NB4 (cell line): ENCODE measurements around the gene IPPK.

Source experiments
- MYC ChIP-seq: IDR thresholded peaks from 2 replicates; pipeline ENCODE4 v1.6.1; 2011; ENCODE audit warnings: low read depth, low read length
- POLR2A ChIP-seq: IDR thresholded peaks from 2 replicates; pipeline ENCODE4 v1.6.1; 2011; ENCODE audit warnings: mild to moderate bottlenecking; ENCODE audit not compliant: insufficient read length; ENCODE audit errors: extremely low read depth
- TF ChIP-seq, protein P1 (sequence below): IDR thresholded peaks from one replicate; pipeline ENCODE4 v1.5.1; 2012; ENCODE audit warnings: low read depth, low read length
- TF ChIP-seq, protein P2 (sequence below): IDR thresholded peaks from 2 replicates; pipeline ENCODE4 v1.6.1; 2011; ENCODE audit warnings: low read depth, low read length

DNA sequence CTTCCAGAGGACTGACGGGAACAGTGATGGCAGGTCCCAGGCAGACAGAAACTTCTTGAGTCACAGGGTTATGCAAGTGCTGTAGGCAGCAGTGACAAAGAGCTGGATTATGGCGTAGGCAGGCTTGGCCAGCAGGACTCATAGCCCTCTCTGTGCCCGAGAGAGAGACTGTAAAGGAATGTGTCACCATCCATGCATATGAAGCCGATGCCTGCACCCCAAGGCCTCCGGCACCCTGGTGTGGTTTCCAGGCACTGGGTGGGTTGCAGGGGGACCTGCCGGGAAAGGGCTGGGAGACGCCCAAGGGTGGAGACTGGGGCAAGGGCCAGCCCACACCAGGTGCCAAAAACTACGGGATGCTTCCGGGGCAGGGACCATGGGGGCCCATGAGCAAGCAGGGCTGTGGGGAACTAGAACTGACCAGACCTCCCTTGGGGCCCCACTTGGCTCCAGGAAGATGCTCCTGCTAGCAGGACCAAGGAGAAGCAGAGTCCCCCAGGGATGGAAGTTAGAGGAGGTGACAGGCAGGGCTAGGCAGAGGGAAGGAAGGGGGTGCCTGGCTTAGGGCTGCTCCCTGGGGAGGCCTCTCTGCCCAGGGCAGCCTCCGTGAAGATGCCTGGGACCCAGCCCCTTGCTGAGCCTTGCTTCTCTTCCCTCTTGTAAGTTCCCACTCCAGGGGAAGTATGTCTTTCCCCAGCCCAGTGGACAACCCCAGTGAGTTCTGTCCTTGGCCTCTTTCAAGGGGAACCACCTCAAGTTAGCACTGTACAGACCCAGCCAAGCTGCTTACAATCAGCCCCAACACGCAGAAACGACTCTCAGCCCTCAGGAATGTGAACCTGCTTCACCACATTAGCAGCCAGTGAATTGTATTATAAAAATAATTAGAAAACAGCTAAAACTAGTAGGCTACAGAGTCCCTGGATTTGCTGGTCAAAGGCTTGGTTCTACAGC lies 10.5 kb upstream of the IPPK start:
- TF ChIP-seq, protein P1, sequence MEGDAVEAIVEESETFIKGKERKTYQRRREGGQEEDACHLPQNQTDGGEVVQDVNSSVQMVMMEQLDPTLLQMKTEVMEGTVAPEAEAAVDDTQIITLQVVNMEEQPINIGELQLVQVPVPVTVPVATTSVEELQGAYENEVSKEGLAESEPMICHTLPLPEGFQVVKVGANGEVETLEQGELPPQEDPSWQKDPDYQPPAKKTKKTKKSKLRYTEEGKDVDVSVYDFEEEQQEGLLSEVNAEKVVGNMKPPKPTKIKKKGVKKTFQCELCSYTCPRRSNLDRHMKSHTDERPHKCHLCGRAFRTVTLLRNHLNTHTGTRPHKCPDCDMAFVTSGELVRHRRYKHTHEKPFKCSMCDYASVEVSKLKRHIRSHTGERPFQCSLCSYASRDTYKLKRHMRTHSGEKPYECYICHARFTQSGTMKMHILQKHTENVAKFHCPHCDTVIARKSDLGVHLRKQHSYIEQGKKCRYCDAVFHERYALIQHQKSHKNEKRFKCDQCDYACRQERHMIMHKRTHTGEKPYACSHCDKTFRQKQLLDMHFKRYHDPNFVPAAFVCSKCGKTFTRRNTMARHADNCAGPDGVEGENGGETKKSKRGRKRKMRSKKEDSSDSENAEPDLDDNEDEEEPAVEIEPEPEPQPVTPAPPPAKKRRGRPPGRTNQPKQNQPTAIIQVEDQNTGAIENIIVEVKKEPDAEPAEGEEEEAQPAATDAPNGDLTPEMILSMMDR = no peak
- TF ChIP-seq MYC (no peak), POLR2A (no peak)
- TF ChIP-seq, protein P2, sequence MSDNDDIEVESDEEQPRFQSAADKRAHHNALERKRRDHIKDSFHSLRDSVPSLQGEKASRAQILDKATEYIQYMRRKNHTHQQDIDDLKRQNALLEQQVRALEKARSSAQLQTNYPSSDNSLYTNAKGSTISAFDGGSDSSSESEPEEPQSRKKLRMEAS = no peak
